Activated T-cell treated with anti-CD3 and anti-CD28 coated beads, Interleukin-2, amount 50 U/mL, for 1 hour (primary cell): ENCODE data around the gene QPRT.
A peak's percentile ranks its signal among the peaks of the same experiment; 100 is the strongest.
"Not testable (repeated sequence)": the region's sequence is repeated elsewhere in the genome, so short reads cannot be mapped to it uniquely, and the experiment has no call there.

Experiments
- DNase-seq: peaks from one replicate; pipeline ENCODE4 v3.0.0-alpha.2; 2020

The QPRT gene

DNA sequence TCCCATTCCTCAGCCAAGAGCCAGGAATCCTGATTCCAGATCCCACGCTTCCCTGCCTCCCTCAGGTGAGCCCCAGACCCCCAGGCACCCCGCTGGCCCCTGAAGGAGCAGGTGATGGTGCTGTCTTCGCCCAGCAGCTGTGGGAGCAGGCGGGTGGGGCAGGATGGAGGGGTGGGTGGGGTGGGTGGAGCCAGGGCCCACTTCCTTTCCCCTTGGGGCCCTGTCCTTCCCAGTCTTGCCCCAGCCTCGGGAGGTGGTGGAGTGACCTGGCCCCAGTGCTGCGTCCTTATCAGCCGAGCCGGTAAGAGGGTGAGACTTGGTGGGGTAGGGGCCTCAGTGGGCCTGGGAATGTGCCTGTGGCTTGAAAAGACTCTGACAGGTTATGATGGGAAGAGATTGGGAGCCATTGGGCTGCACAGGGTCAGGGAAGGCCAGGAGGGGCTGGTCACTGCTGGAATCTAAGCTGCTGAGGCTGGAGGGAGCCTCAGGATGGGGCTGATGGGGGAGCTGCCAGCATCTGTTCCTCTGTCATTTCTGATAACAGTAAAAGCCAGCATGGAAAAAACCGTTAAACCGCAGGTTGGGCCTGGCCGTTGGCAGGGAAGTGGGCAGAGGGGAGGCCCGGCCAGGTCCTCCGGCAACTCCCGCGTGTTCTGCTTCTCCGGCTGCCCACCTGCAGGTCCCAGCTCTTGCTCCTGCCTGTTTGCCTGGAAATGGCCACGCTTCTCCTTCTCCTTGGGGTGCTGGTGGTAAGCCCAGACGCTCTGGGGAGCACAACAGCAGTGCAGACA, 15.8 kb upstream of the QPRT start, which contains the start of gene SPN:
SPN (plus strand) TSS at position 232 of the 791 bp plus-strand sequence; CDS start at position 714, 482 bp downstream.
- peak; percentile 52 for DNase-seq

GRCh38 chr16:29663807-29664090, 15.2 kb upstream of the QPRT start:
- DNase-seq, result peak; percentile 42

DNA sequence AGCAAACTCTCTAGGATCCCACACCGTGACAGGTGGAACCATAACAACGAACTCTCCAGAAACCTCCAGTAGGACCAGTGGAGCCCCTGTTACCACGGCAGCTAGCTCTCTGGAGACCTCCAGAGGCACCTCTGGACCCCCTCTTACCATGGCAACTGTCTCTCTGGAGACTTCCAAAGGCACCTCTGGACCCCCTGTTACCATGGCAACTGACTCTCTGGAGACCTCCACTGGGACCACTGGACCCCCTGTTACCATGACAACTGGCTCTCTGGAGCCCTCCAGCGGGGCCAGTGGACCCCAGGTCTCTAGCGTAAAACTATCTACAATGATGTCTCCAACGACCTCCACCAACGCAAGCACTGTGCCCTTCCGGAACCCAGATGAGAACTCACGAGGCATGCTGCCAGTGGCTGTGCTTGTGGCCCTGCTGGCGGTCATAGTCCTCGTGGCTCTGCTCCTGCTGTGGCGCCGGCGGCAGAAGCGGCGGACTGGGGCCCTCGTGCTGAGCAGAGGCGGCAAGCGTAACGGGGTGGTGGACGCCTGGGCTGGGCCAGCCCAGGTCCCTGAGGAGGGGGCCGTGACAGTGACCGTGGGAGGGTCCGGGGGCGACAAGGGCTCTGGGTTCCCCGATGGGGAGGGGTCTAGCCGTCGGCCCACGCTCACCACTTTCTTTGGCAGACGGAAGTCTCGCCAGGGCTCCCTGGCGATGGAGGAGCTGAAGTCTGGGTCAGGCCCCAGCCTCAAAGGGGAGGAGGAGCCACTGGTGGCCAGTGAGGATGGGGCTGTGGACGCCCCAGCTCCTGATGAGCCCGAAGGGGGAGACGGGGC, 14.7 kb upstream of the QPRT start:
- DNase-seq, result peak; percentile 58

GRCh38 chr16:29665294-29666077, 13.5 kb upstream of the QPRT start:
- peak; percentile 50 for DNase-seq

- DNase-seq, result not testable (repeated sequence)
Measured at GRCh38 chr16:29667322-29667610, 11.7 kb upstream of the QPRT start.

DNA sequence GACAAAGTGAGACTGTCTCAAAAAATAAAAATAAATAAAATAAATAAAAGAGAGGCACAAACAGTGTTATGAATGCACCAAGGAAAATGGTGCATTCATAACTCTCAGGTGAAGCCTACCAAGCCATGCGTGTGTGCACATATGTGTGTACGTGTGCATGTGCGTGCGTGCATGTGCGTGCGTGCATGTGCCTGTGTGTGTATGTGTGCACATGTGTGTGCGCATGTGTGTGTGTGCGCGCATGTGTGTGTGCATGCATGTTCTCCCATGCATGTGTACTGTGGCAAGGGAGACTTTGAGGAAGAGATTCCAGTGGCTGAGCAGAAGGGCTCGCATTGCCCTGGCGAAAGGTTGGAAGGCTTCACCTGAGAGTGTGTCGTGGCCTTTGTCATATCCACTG, 11.2 kb upstream of the QPRT start:
- no peak for DNase-seq

DNA sequence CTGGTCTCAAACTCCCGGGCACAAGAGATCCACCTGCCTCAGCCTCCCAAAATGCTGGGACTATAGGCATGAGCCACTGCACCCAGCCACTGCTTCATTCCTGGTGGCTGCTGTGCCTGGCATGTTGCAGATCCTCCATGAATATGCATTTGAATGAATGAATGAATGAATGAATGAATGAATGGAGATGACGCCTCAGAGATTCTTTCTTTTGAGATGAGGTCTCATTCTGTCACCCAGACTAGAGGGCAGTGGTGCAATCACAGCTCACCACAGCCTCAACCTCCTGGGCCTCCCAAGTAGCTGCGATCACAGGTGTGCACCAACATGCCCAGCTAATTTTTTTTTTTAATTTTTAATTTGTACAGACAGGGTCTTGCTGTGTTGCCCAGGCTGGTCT, 10.7 kb upstream of the QPRT start:
- DNase-seq, result no peak

DNA sequence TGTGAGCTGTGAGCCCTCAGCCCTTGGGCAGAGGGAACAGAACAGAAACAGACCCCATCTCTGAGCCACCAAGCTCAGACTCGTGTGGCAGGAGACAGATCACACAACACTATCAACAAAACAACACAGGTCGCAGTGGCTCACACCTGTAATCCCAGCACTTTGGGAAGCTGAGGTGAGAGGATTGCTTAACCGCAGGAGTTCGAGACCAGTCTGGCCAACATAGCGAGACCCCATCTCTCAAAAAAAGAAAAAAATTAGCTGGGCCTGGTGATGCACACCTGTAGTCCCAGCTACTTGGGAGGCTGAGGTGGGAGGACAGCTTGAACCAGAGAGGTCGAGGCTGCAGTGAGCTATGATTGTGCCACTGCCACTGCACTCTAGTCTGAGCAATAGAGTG, 5.5 kb upstream of the QPRT start:
- DNase-seq, result no peak

DNA sequence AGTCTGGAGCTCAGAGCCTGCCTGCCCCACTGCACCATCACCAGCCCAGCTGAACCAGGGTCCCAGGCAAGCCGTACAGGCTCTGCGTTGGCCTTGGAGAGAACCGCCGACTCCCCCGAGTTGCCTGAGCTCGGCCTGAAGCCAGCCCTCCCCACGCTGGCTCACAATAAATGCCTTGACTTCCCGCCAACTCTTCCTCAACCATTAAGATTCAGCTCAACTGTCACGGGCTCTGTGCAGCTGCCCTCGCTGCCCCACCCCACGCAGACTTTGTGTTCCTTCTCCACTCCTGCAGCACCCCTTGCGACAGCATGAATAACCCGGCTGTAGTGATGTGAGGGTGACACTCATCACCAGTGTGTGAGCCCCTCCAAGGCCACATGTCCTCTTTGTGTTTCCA, 4.8 kb upstream of the QPRT start:
- no peak for DNase-seq

DNA sequence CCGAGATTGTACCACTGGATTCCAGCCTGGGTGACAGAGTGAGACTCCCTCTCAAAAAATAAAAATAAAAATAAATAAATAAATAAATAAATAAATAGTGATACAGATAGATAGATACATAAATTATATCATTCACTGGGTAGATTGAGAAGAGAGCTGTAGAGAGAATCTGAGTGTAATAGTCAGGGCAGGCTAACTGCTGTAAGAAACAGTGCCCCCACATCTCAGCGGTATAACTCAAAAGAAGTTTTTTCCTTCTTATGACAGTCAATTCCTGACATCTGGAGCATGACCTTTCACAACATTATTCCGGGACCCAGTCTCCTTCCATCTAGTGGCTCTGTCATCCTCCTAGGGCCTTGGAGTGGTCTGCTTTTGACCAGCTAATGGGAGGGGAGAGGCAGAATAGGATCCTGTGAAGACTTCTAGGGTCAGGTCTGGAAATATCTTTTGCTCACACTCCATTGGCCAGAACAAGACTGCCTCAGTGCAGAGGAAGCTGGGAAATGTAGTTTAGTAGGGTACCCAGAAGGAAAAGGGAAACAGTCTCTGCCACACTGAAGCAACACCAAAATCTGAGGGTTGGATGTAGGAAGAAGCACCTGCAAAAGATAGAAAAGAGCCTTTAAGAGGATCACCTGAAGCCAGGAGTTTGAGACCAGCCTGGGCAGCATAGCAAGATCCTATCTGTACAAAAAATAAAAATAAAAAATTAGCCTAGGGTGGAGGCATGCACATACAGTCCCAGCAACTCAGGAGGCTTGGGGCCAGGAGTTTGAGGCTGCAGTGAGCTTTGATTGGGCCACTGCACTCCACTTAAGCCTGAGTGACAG, 3.0 kb upstream of the QPRT start:
- no peak for DNase-seq

GRCh38 chr16:29676989-29677785, 1.8 kb upstream of the QPRT start:
- no peak for DNase-seq

- DNase-seq, result no peak
Measured at GRCh38 chr16:29680180-29680598, 1.2 kb downstream of the QPRT start.

- DNase-seq, result no peak
Measured at GRCh38 chr16:29683543-29684090, 4.6 kb downstream of the QPRT start.

DNA sequence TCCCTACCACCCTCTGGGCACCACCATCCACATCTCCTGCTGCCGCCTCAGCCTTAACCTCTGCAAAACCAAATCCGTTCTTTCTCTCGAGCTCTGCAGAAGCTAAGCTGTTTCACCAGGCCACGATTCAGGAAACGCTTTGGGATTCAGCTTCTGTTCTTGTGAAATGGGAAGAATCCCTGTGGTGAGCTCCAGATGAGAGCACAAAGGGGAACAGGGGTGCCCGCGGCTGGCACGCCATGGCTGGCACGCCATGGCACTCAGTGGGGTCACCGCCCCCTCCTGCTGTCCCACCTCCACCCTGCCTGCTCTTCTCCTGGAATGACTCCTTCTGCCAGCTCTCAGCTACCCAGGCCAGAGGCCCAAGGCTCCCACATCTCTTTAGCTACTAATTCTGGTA, 5.7 kb downstream of the QPRT start:
- no peak for DNase-seq

DNA sequence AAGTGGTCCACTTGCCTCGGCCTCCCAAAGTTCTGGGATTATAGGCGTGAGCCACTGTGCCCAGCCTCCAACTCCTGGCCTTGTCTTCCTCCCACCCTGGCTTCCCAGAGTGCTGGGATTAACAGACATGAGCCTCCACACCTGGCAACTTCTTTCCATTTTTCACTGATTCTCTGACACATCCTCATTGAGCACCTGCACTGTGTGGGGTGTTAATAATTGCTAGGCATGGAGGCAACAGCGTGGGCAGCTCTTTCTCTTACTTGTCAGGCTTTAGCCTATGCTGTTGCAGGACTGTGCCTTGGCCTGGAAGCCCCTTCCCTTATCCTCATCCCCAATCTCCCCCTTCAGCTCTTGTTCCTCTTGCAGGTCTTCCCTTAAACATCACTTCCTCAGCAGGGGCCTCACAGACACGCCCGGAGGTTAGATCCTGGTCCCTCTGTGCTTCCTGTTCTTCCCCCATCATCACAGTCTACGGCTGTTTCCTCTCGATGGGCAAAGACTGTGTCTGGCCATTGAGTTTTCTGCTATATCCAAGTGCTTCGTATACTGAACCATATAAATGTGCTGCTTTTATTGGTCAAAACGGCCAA, 7.9 kb downstream of the QPRT start:
- no peak for DNase-seq

GRCh38 chr16:29687755-29688154, 8.8 kb downstream of the QPRT start:
- DNase-seq, result no peak

DNA sequence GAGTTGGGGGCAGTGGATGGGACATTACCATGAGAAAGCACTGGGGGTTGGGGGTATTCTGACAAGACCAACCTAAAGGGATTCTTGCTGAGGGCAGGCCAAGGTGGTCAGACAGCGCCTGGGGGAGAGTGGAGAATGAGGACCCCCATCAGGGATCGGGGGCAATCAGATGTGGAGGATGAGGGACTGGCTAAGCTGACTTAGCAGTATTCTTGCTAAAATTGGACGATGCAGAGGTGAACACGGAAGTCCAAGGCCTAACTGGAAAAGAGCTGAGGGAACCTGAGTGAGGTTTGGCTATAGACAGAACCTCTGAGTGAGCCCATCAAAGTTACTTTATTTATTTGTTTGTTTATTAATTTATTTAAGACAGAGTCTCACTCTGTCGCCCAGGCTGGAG, 9.2 kb downstream of the QPRT start:
- no peak for DNase-seq

DNA sequence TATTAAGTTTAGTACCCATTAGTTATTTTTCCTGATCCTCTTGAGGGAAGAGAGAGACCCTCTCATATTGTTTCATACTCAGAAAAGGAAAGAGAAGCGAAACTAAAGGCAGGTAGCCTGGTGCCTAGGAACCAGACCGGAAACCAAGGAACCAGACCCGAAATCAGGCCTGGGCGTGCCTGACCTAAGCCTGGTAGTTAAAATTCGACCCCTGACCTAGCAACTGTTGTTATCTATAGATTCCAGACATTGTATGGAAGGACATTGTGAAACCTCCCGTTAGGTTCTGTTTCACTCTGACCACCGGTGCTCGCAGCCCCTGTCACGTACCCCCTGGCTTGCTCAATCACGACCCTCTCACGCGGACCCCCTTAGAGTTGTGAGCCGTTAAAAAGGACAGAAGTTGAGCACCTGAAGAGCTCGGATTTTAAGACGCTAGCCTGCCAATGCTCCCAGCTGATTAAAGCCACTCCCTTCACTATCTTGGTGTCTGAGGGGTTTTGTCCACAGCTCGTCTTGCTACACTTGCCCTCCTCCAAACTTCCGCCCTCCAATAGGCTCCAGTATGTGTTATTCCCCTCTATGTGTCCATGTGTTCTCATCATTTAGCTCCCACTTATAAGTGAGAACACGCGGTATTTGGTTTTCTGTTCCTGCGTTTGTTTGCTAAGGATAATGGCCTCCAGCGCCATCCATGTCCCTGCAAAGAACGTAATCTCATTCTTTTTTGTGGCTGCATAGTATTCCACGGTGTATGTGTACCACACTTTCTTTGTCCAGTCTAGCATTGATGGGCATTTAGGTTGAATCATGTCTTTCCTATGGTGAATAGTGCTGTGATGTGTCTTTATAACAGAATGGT, 10.7 kb downstream of the QPRT start:
- DNase-seq, result not testable (repeated sequence)

DNA sequence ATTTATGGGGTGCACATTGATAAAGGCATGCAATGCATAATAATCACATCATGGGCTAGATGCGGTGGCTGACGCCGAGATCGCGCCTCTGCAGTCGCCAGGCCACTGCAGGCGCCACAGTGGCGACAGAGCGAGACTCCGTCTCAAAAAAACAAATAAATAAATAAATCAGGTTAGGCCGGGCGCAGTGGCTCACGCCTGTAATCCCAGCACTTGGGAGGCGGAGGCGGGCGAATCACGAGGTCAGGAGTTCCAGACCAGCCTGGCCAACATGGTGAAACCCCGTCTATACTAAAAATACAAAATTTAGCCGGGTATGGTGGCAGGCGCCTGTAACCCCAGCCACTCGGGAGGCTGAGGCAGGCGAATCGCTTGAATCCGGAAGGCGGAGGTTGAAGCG, 13.6 kb downstream of the QPRT start:
- not testable (repeated sequence) for DNase-seq
